Activated gamma-delta T cell treated with Interleukin-2 at 50 U/mL for 16 hours (primary cell): ENCODE results near the gene AP3D1.
"Not testable (repeated sequence)": the region's sequence is repeated elsewhere in the genome, so short reads cannot be mapped to it uniquely, and the experiment has no call there.

ENCODE experiments used
- DNase-seq: peaks from one replicate; pipeline ENCODE4 v3.0.0-alpha.2; 2020

The AP3D1 gene

DNA sequence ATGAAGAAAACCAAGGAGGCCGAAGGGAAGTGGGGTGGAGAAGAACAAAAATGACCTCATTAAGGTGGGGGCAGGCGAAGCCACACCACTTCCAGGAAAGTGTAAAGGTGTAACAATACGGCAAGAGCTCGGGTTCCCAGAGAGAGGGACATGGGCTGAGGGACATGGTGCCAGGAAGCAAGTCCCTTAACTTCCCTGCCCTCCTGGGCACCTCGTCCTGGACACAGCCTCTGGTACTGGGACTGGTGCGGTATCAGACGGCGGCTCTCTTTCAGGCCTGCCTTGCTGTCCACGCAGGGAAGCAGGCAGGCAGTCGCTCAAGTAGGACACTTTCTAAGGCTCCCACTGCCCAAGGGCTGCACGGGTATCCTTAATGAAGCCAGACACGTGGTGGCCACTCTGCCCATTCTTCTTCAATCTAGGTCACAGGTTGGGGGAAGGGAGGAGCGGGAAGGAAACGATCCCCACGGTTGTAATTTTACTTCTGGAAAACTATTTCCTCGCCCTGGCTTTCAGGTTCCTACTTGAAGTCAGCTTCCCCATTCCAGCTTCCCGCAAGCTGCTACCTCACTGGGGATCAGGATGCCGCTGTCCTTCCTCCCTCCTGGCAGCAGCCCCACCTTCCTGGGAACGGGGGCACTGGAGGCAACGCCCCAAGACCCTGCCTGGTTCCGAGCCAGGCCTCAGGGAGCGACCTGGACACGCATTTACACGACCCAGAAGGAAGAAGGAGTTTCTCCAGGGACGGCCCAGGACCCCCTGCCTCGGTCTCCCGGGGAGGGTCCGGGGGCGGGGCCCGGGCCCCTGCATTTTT, 1.2 kb downstream of the AP3D1 start:
- DNase-seq = no peak

DNA sequence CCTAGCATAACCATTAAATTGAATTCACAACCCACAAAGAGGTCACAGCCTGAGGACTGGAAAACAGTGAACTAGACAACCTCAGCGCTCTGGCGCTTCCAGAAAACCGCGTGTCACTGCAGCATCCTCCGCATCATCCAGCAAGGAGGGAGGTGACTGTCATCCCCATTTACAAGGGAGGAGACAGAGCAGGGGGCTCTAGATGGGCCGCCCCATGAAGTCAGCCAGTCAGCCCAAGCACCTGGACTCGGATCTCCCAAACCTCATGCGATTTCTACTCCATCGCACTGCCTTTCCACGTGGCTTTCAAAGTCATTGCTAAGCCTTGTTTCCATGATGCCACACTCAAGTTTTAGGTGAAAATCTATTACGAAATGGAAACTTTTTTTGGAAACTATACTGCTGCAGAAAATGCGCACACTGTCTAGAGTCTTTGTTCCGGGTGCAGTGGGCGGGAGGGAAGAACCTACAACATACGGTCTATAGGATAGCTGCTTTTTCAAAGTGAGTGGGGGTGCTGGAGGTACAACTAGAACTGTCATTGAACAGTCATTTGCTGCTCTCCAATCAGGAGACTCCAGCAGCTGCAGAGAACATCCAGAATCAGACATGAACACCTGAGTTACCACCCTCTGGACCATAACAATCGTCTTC, 2.8 kb downstream of the AP3D1 start:
- DNase-seq = no peak

DNA sequence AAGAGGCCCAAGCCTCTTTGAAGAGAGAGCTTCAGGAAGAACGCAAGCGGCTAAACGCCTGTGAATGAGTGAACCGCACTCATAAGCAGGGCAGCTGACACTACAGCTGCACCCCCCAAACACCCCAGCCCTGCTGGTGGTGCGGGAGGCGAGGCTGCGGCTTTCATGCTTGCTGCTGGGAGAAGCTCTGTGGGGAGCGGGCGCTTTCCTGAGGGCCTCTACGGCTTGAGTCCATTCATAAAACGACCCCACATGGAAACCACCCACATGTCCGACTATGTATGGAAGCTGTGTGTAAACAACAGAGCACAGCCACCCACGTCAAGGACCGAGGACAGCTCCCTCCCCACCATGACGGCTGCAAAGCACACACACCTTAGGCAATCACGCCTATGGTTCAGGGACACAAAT, 5.5 kb downstream of the AP3D1 start:
- DNase-seq = no peak

DNA sequence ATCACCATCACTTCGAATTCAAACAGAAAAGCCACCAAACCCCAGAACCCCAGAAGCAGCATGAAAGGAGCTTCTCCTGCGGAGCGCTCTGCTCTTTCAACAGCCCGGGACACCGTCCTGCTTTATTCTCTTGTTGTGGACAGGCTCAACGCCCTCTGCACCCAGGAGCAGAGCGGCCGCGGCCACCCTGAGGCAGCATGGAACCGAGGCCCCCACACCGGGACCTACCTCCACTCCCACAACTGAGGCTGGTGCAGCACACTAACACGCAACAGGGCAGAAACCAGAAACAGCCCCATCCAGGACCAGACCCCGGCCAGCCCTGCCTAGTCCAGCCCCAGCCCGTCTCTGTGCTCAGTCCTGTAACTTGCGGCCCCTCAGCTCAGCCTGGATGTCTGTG, 7.2 kb downstream of the AP3D1 start:
- no peak for DNase-seq

DNA sequence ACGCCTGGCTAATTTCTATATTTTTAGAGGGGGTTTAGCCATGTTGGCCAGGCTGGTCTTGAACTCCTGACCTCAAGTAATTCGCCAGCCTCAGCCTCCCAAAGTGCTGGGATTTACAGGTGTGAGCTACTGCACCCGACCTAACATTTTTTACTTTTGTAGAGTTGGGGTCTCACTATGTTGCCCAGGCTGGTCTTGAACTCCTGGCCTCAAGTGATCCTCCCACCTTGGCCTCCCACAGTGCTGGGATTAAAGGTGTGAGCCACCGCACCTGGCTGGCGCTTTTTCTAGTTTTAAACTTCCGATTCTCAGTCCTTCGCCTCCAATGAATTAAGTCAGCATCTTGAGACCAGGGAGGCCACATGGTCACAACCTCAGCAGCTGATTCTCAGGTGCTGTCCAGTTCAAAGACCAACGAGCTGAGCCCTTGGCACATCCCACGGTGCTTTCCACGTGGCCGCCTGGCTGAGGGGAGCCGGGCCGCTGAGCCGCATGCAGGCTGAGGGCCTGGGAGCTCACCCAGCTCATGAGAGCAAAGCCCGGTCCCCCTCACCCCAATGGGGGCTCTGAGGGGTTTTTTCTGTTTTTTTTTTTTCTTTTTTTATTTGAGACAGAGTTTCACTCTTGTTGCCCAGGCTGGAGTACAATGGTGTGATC, 9.1 kb downstream of the AP3D1 start:
- DNase-seq = no peak

DNA sequence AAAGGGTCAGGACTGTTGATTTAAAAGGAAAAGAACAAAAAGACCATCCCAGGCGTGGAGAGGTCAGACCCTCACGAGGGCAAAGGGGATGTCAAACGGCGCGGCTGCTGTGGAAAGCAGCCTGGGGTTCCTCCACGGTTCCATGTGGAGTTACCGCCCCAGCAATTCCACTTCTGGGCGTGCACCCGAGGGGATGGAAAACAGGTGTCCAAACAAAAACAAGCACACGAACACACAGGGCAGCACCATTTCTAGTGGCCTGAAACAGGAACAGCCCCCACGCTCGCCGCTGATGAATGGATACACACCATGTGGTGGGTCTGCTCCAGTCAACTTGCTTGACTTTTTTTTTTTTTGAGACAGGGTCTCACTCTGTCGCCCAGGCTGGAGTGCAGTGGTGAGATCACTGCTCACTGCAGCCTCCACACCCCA, 11.2 kb downstream of the AP3D1 start:
- DNase-seq = no peak

DNA sequence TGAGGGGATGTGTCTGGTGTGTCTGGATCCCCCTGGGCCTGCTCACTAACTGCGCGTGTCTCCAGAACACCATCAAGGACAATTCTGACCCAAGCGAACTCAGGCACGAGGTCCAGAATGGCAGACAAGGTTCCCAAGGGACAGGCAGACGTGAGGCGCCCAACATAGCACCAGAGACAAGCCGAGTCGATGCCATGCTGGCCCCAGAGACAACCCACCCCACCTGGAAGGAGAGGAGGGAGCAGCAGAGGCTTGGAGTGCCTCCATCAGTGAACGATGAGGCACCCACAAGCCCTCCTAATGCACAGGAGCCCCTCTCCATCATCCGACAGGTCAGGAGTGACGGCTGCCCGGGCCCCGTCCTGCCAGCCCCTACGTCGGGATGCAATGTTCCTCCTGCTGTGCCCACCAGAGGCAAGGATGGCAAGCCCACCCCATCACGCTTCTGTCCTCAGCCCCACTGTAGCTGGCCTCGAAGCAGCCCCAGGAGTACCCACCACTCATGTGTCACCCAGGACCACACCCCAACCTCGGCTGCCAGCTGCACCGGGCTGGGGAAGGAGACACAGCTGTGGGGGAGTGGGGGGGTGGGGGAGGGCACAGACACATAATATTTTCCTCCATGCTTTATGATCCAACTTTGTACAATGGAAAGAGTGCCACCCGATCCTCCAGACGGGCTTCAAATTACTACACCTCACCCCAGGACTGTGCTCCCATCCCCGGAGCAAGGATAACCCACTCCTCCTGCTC, 11.8 kb downstream of the AP3D1 start:
- DNase-seq = no peak

DNA sequence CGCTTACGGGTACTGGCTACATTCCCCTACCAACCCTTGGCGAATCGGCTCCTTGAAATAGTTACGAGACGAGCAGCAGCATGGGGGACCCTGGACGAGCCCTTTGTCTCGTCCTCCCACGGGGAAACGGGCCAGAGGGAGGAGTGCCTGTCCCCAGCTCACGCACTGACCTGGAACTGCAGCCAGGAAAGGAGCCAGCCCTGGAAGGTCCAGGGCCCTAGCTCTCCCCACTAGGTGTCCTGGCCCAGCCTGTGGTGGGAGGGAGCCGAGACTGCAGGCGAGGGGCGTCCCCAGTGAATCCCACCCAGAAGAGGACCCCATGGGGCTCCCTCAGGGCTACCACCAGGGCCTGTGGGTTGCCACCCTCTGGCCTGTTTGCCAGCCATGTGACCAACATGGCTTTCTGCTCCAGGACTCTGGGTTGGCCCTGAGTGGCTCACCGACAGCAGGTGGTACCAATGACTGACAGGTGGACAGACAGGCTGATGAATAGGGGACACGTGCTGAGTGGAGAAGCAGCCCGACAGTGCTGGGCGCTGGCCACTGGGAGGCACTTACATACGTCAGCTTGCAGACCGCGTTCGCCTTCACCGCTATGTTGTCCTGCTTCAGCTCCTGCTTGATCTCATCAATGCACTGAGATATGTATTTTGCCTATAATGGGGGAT, 13.2 kb downstream of the AP3D1 start:
- DNase-seq = no peak

DNA sequence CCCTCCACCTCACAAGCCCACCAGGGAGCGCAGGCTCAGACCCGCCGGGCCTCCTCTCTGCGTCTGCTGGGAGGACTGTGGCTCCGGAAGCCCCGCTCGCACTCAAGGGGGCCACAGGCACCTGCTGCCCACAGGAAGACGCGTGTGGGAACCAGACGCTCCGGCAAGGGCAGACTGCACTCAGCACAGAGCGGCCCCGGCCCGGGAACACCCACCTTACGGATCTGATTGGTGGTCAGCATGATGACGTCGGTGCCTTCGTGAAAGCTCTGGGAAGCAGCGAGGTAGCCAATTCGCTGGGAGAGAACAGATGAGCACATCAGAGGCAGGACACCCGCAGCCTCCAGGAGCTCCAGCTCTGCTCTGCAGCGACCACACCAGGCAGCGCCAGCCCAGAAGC, 14.6 kb downstream of the AP3D1 start:
- no peak for DNase-seq

DNA sequence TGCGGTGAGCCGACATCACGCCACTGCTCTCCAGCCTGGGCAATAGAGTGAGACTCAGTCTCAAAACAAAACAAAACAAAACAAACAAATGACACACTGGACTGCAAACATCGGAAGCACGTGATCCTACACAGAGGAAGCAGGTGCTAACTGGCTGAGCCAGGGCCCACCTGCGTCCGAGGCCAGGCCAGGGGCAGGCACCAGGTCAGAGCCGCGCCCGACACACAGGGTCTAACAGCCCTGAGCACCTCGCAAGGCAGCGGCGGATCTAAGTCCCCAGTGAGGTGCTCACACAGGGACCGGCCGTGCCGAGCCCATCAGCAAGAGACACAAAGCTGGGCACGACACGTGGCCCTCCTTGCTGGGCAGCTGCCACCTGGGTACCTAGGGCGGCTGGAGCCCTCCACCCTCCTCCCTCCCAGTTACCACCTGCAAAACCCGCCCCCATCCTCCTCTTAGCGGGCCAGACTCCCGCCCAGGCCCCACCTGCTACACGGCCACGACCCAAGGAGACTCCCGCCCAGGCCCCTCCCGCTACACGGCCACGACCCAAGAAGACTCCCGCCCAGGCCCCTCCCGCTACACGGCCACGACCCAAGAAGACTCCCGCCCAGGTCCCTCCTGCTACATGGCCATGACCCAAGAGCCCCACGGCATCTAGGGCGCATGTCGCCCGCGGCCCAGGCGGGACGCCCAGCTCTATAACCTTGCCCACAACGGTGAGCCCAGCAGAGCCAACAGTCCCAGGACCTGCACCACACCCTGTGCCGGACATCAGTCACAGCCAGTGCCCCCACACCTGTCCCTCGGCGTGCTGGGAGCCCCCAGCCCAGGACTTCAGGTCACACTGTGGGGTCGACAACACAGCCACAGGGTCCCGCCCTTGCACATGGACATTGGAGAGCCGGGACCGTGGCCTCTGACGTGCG, 15.6 kb downstream of the AP3D1 start:
- DNase-seq = no peak

DNA sequence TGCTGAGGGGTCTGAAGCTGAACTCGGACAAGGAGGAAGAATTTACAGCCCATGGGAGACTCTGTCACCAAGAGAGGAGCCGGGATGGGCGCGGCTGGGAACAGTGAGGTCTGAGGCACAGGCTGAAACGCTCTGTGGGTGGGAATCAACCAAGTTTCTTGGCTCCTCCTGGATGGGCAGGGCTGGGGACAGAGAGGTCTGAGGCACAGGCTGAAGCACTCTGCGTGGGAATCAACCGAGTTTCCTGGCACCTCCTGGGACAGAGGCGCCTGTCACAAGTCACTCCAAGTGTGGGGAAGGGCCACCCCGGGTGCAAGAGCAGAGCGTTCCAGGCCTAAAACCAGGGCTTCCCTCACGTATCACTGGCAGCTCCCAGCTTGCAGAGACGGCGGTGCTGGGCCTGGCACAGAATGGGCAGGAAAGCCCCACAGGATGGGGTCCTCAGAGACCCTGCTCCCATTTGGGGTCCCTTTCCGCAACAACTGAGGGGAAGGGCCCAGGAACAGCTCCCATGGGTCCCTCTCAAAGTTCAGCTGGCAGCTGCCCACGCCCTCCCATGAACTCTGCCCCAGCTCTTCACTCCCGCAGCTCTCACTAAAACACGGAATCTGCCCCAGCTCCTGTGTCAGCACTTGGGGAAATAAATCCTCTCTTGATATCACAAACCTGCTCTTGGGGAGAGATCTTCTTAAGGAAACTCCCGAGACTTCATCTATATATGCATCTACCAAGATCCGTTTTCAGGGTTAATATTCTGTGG, 18.5 kb downstream of the AP3D1 start:
- no peak for DNase-seq

DNA sequence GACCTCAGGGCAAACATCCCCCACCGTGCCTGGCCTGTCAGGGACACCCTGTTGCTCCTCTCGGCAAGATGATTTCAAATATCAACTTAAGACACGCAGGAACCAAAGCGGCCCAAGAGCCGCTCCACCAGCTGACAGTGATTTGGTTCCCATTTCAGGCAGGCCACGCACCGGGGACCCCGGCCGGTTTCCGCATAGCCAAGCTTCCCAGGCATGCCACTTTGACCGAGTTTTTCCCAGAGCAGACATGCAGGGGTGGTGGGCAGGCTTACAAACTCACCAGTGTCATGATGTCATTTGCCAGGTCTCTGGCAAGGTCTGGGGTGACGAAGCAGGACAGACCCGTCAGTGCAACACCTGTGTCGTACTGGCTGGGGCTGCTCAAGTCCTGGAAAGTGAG, 19.2 kb downstream of the AP3D1 start:
- DNase-seq = no peak

DNA sequence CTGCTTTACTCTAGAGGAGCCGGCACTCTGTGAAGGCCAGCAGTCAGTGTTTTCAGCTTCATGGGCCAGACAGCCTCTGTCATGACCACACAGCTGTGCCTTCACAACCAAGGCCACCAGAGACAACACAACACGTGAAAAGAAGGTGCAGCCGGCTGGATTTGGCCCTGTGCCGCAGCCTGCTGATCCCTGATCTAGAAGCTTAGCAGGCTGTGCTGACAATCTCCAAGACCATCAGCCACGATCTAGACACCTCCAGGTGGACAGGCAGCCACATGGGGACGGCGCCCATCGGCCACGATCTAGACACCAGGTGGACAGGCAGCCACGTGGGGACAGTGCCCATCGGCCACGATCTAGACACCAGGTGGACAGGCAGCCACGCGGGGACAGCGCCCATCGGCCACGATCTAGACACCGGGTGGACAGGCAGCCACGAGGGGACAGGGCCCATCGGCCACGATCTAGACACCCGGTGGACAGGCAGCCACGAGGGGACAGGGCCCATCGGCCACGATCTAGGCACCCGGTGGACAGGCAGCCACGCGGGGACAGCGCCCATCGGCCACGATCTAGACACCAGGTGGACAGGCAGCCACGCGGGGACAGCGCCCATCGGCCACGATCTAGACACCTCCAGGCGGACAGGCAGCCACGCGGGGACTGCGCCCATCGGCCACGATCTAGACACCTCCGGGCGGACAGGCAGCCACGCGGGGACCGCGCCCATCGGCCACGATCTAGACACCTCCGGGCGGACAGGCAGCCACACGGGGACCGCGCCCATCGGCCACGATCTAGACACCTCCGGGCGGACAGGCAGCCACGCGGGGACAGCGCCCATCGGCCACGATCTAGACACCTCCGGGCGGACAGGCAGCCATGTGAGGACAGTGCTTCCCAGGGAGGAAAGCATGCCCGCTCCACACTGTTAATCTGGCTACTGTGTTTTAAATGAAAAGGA, 20.1 kb downstream of the AP3D1 start:
- not testable (repeated sequence) for DNase-seq

DNA sequence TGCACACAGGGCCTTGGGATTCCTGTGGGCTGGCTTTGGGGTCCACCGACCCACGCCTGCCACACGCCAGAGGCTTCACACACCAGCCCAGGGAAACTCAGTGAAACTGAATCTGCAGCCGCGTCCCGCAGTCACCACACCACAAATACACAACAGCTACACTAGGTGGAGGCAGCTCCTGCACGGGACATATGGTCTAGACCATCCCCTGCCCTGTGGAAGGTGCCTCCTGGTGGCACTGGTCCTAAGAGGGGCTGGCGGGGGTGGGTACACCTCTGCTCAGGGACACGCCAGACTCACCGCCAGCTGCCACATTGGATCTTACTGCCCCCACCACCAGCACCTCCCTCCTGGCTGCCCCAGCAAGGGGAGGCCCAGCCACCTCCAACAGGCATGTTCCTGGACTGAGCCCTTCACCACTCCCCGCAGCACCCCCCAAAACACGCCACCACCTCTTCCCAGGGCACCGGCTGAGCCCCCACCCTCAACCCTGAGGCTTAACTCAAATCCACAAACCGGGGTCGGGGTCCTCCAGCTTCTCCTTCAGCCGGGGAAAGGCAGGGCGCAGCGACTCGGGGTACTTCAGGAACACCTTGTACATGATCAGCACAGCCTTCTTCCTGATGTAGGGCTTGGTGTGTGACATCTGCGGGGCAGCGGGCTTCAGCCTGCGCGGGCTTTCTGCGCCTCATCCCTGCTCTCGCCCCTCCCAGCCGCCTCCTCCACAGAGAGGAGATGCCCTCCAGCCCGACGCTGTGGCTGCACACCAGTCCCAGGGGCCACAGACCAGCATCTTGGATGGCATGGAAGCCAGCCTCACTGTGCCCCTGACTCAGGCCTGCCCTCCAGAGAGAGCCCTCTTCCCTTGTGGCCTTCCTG, 21.2 kb downstream of the AP3D1 start:
- DNase-seq = no peak

DNA sequence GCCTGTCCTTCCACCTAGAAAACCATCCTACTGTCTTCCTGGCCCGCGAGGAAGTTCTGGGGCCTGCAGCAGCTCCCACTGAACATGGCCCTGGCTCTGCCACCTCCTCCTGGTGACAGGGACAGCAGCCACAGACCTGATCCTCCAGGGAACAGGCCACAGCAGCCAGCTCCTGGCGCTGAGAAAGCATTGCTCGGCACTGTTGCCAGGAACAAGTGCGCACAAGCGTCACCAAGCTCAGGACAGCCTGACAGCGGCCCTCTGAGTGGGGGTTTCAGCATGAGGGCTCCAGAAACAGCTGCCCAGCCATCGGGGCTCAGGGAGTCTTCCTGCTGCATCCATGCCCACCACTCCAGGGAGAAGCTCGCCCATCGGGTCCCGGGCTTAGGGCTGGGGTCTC, 21.9 kb downstream of the AP3D1 start:
- no peak for DNase-seq

DNA sequence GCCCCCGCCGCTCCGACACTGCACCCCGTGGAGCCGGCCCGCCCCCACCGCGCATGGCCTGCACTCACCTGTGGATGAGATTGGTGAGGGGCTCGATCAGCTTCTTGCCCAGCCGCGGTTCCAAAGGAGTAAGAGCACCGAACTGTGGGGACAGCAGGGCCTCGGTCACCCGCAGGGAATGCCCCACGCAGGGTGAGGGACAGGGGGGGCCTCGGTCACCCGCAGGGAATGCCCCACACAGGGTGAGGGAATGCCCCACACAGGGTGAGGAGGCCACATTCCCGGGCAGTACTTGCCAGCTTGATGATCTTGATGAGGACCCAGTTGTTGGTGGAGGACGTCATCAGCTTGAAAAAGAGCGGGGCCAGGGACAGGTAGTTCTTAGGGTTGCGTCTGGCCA, 22.3 kb downstream of the AP3D1 start:
- DNase-seq = no peak

DNA sequence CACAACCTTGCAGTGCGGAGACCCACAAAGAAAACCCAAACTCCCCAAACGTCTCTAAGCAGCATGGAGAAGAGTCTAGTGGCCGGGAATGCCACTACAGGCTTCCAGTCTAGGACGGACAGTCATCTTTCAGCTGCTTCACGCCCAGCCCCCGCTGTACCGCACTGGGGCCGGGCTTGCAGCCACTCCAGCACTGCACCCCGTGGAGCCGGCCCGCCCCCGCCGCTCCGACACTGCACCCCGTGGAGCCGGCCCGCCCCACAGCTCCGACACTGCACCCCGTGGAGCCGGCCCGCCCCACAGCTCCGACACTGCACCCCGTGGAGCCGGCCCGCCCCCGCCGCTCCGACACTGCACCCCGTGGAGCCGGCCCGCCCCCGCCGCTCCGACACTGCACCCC, 23.1 kb downstream of the AP3D1 start:
- not testable (repeated sequence) for DNase-seq

DNA sequence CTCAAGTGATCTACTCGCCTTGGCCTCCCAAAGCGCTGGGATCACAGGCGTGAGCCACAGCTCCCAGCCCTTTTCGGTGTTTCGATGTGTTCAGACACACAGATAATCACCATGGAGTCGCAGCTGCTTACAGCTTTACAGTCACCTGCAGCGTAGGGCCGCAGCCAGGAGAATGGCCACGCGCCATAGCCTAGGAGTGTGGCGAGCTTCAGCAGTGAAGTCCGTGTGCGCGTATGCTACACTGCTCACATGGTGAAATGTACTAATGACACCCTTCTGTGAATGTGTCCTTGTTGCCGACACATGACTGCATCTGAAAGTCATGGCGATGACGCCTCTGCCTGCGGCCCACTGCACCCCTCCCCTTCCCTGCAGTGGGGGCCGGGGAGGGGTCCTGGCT, 23.6 kb downstream of the AP3D1 start:
- no peak for DNase-seq
